ENCODE measurements around the gene SH3BGRL2.
"Not testable (repeated sequence)": the region's sequence is repeated elsewhere in the genome, so short reads cannot be mapped to it uniquely, and the experiment has no call there.

The SH3BGRL2 gene

GRCh38 chr6:79676785-79677736 lies 45.9 kb downstream of the SH3BGRL2 start:
- DNase-seq: no peak
- in situ Hi-C loops (cut with HindIII; ENCODE audit: low pct_ligation_motif_present, low pct_unique_long_range_greater_than_20kb, low sequenced_read_pairs): no loop called here

GRCh38 chr6:79682682-79683081 lies 51.6 kb downstream of the SH3BGRL2 start:
- in situ Hi-C loops (cut with HindIII; ENCODE audit: low pct_ligation_motif_present, low pct_unique_long_range_greater_than_20kb, low sequenced_read_pairs); DNase-seq: not testable (repeated sequence)

DNA sequence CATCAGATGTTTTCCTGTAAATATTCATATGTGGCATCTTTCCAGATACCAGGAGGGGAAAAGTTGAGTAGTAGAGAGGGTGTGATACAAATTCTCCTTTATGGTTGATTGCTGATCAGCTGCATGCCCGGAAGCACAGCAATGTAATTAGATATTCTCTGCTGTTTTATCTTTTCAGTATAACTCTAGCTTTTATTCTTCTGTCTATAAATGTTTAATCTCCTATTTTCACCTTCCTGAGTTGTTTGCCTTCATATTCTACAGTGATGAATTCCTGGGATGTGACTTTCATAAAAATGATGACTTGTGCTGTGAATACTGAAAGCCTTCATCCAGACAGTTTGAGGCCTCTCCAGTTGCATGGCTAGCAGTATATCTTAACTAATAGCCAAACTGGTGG lies 53.7 kb downstream of the SH3BGRL2 start:
- DNase-seq: no peak
- in situ Hi-C loops (cut with HindIII; ENCODE audit: low pct_ligation_motif_present, low pct_unique_long_range_greater_than_20kb, low sequenced_read_pairs): no loop called here

DNA sequence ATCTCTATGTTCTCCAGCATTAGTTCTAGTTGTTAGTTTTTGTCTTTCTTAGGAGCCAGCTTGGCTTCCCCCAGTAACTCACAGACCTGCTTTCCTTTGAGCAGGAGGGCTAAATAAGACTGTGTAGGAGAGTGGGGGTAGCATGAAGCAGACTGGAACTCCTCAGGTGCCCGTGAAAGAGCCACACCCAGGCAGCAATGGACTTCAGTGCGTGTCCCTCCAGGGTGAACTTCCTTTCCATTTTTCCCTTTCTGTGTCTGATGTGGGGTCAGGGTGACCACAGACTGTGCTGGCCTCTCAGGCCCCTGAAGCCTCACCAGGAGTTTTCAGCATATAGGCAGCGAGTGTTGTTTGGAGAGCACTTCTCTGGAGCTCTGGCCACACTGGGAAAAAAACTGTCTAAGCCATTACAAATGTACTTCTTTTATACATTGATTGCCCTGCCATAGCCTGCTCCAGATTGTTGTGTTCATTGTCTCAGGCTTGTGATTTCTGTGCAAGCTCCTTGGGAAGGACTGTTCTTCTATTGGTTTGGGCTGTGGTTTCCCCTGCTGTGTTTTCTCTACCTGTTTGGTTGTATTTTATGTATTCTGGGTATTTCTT lies 55.7 kb downstream of the SH3BGRL2 start:
- no peak for DNase-seq
- in situ Hi-C loops (cut with HindIII; ENCODE audit: low pct_ligation_motif_present, low pct_unique_long_range_greater_than_20kb, low sequenced_read_pairs): no loop called here

- in situ Hi-C loops (cut with HindIII; ENCODE audit: low pct_ligation_motif_present, low pct_unique_long_range_greater_than_20kb, low sequenced_read_pairs): no loop called here
- DNase-seq: no peak
These were observed 56.6 kb downstream of the SH3BGRL2 start for GRCh38 chr6:79687759-79688158.

- no peak for DNase-seq
- in situ Hi-C loops (cut with HindIII; ENCODE audit: low pct_ligation_motif_present, low pct_unique_long_range_greater_than_20kb, low sequenced_read_pairs): no loop called here
These were observed 63.0 kb downstream of the SH3BGRL2 start for GRCh38 chr6:79694156-79694555.

GRCh38 chr6:79694623-79695343 lies 63.7 kb downstream of the SH3BGRL2 start:
- in situ Hi-C loops (cut with HindIII; ENCODE audit: low pct_ligation_motif_present, low pct_unique_long_range_greater_than_20kb, low sequenced_read_pairs): no loop called here
- no peak for DNase-seq

DNA sequence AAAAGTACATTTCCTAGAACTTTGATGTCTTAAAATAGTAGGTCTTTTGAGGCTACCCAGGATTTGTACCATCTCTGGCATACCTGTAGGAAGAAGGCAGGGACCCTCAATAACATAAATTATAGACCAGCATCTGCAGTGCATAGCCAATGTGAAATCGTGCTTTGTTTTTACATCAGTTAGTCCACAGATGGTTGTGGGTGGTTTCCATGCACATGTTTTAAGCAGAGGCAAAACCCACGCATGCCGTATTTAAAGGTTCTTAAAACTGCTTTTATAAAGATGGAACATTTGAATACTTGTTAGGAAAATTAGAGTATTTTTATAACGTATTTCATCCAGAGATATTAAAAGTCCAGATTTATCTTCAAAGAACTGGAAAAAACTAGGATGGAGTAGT lies 66.3 kb downstream of the SH3BGRL2 start:
- DNase-seq: no peak
- in situ Hi-C loops (cut with HindIII; ENCODE audit: low pct_ligation_motif_present, low pct_unique_long_range_greater_than_20kb, low sequenced_read_pairs): no loop called here

- no peak for DNase-seq
- in situ Hi-C loops (cut with HindIII; ENCODE audit: low pct_ligation_motif_present, low pct_unique_long_range_greater_than_20kb, low sequenced_read_pairs): no loop called here
These were observed 68.5 kb downstream of the SH3BGRL2 start for GRCh38 chr6:79699606-79700005.

- in situ Hi-C loops (cut with HindIII; ENCODE audit: low pct_ligation_motif_present, low pct_unique_long_range_greater_than_20kb, low sequenced_read_pairs): no loop called here
- no peak for DNase-seq
These were observed 71.6 kb downstream of the SH3BGRL2 start for GRCh38 chr6:79702691-79703090.

- DNase-seq: no peak
- in situ Hi-C loops (cut with HindIII; ENCODE audit: low pct_ligation_motif_present, low pct_unique_long_range_greater_than_20kb, low sequenced_read_pairs): no loop called here
These were observed 73.1 kb downstream of the SH3BGRL2 start for GRCh38 chr6:79704200-79704599.

DNA sequence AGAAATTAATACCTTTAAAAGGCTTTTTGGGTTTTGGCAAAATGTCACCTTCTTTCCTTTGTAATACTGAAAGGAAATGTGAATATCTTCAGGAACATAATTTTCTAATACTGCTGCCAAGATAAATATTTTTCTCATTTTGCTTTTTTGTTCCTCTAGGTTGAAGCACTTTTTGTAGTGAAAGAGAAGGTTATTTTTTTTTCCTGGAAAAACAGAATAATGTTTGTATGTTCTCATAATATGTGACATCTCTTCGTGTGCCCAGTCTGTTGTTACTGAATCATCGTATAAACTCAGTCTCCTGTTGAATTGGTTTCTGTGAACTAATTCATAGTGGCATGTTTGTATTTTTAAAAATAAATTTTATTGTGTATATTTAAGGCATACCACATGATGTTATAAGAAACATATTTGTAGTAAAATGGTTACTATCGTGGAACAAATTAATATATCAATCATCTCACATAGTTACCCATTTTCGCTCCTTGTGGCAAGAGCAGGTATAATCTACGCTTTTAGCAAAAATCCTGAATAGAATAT lies 74.4 kb downstream of the SH3BGRL2 start:
- no peak for DNase-seq
- in situ Hi-C loops (cut with HindIII; ENCODE audit: low pct_ligation_motif_present, low pct_unique_long_range_greater_than_20kb, low sequenced_read_pairs): no loop called here

- in situ Hi-C loops (cut with HindIII; ENCODE audit: low pct_ligation_motif_present, low pct_unique_long_range_greater_than_20kb, low sequenced_read_pairs): no loop called here
- no peak for DNase-seq
These were observed 75.4 kb downstream of the SH3BGRL2 start for GRCh38 chr6:79706527-79706926.

GRCh38 chr6:79707621-79708020 lies 76.5 kb downstream of the SH3BGRL2 start:
- DNase-seq: no peak
- in situ Hi-C loops (cut with HindIII; ENCODE audit: low pct_ligation_motif_present, low pct_unique_long_range_greater_than_20kb, low sequenced_read_pairs): no loop called here

DNA sequence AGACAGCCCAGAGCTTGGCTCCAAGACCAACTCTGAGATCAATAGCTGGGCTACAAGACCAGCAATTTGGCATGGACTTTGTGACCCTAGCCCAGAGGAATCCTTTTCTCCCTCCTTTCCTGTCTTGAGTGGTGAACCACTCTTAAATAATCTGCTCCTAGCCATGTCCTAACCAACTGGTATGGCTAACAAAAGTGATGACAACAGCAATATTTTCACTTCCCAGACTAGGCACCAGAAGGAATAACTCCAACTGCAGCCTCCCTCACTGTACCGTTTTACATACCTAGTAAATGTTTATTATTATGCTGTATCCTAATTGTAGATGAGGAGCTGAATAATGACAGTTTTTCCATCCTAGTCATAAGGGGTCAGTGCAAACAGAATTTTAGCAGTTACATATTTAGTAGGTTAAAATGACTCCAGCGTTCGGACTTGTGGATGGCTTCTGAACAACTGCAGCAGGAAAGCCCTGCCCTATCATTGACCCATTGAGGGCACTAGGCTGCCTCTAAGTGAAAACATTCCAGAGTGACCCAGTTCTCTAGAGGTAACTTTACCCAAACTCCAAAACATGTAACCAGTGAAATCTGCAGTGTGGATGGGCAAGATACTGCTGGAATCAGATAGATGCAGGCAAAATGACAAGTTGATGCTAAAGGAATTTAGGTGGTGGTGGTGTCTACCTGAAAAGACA lies 77.1 kb downstream of the SH3BGRL2 start:
- in situ Hi-C loops (cut with HindIII; ENCODE audit: low pct_ligation_motif_present, low pct_unique_long_range_greater_than_20kb, low sequenced_read_pairs): no loop called here

GRCh38 chr6:79710127-79710526 lies 79.0 kb downstream of the SH3BGRL2 start:
- no peak for DNase-seq
- in situ Hi-C loops (cut with HindIII; ENCODE audit: low pct_ligation_motif_present, low pct_unique_long_range_greater_than_20kb, low sequenced_read_pairs): no loop called here

More for the DNA sequence above, 77.1 kb downstream of the SH3BGRL2 start:
- DNase-seq: no peak

GRCh38 chr6:79711167-79711566 lies 80.0 kb downstream of the SH3BGRL2 start:
- DNase-seq: no peak
- in situ Hi-C loops (cut with HindIII; ENCODE audit: low pct_ligation_motif_present, low pct_unique_long_range_greater_than_20kb, low sequenced_read_pairs): no loop called here

- in situ Hi-C loops (cut with HindIII; ENCODE audit: low pct_ligation_motif_present, low pct_unique_long_range_greater_than_20kb, low sequenced_read_pairs): no loop called here
- DNase-seq: no peak
These were observed 81.0 kb downstream of the SH3BGRL2 start for GRCh38 chr6:79712144-79712543.
